GM21619 (cell line): Measurements from ENCODE around the gene EML4.
"Not testable (repeated sequence)": the region's sequence is repeated elsewhere in the genome, so short reads cannot be mapped to it uniquely, and the experiment has no call there.

Experiments used
- ATAC-seq: cut with Tn5 transposase; IDR thresholded peaks from one replicate; pipeline ENCODE4 v1.9.1; 2021; ENCODE audit not compliant: unreplicated experiment

The EML4 gene

DNA sequence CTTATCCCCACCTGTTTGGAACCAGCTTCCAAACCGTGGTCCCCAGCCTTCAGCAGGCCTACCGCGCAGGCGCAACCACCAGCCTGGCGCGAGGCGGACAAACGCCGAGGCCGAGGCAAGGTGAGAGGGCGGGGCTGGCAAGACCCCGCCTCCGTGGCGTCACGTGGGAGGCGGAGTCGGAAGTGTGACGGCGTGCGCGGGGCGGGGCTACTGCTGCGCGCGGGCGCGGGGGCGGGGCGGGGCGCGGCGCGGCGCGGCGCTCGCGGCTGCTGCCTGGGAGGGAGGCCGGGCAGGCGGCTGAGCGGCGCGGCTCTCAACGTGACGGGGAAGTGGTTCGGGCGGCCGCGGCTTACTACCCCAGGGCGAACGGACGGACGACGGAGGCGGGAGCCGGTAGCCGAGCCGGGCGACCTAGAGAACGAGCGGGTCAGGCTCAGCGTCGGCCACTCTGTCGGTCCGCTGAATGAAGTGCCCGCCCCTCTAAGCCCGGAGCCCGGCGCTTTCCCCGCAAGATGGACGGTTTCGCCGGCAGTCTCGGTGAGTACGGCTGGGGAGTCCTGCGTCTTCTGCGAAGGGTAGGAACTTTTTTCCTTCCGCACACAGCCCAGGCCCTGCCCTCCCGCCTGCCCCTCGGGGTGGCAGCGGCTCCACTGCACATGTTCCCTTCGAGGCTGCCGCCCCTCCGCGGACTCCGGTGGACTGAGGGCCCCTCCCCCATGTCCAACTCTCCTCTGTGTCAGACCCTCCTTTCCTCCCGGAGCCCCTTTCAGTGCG lies at the start of gene EML4:
TSS of gene EML4 (plus strand) at position 254 of the 774 bp plus-strand sequence. CDS start at position 513, 259 bp downstream.
- ATAC-seq = peak; percentile 77

DNA sequence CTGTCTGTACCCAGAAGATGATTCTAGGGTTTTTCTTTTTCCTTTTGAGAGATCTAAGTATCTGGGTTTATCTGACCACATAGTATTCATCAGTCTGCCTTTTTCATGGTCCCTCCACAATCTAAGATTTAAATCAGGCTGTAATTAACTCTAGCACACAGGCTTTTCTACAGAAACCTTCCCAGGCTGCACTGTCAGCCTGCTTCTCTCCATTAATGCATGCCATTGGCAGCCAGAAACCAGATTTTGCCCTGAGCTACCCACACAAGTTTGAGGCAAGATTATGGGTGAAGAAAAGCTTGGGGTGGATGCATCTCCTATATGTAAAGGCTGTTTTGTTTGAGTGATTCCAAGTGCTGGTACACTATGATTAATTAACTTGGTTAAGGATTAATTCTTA lies 45.7 kb upstream of the EML4 start:
- ATAC-seq = no peak

DNA sequence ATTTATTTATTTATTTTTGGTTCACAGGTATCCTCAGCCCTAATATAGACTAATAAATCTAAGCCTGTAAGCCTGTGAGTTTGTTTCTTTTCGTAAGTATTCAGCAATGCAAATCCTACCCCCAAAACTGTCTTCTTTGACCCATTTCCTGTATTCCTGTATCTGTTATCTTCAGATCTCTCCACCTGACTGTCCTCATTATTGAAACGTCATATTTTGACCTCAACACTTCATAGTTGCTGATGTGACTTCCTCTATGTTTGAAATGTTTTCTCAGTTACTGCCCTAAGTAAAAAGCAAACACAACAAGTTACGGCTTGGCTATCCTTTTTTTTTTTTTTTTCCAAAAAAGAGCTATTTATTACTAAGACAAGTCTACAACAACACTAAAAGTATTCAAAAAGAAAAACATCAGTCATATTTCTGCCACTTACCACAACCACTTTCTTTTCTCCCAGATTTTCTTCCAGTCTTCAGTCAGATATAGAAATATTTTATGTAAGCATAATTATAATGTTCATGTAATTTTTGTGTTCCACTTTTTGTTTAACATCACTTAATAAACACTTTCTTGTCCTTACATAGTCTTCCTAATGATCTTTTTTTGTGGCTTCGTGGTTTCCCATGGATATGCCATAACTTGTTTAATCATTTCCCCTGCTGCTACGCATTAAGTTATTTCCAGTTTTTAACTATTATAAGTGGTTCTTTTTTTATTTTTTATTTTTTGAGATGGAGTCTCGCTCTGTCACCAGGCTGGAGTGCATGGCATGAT lies 45.0 kb upstream of the EML4 start:
- peak; percentile 63 for ATAC-seq

DNA sequence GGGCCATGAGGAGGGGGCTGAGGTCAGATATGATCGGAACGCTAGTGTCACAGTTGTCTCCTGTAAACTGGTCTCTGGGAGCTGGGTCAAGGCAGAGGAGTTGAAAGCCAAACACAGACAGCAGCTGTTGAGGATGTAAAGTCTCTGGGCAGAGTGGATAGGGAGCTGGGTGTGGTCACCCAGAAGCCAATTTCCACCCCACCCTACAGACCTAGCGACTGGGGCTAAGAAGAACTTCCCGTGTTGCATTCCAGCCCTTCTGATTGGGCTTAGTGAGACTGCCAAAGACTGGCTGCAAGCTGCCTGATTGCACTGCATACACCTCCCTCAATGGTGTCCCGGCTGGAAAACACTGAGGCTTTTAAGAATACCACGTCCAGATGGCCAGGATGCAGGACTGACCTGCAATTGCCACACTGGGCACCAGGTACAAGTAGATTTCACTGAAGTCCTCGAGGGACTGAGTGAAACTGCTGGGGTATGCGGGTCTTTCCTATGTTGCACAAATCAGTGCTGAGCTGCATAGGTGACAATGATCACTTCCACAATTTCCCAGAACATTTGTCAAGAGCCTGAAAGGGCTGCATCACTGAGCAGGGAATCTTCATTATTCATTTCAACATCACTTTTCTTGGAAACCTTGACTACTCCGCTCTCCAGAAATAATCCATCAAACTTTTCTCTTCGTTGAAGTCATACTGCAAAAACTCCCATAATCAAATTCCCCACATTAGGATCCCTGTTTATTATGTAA lies 43.1 kb upstream of the EML4 start:
- ATAC-seq = no peak

DNA sequence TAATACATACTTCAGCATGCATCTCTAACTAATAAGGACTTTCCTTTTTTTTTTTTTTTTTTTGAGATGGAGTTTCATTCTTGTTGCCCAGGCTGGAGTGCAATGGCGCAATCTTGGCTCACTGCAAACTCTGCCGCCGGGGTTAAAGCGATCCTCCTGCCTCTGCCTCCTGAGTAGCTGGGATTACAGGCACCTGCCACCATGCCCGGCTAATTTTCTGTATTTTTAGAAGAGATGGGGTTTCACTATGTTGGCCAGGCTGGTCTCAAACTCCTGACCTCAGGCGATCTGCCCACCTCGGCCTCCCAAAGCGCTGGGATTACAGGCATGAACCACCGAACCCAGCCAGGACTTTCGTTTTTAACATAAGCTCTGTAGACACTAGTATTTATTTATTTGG lies 42.3 kb upstream of the EML4 start:
- not testable (repeated sequence) for ATAC-seq

DNA sequence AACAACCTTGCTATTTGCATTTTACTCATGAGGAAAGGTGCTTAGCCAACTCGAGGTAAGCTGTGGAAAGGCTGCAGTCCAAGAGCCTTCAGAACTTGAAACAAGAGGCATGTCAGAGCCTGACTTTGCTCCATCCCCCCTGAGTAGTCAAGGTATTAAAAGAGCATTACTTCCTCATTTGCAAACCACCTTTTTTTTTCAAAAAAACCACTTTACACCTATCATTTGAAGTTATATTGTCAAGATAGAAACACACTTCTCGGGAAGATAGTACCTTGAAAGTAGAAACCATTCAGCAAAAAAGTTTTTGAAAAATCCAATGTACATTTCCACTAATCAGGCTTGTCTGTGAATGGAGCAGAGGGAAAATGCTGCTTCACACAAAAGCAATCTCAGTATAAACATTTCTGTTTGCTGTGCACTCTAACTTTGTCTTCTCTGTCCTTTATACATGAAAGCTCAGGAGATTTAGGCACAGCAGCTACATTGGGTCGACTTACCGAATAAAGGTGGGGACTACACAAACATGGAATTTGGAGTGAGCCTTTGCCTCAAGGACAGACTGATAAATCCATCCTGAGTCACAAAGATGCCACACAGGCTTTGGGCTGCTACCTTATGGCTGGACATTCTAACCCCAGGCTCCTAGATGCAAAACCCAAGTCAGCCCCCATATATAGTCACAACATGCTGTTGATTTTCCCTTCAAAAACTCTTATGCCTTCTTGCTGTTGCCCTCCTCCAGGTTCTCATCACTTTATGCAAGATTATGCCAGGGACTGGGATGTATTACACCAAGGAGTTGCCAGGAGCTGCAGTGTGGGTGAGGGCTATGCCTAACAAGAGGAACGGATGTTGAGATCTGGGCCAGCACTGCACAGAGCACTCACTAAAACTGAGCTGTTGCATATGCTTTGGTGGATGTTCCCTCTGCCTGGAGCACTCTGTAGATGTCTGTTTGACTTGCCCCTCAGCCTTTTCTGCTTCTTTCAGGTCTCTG lies 41.4 kb upstream of the EML4 start:
- ATAC-seq = peak; percentile 57

DNA sequence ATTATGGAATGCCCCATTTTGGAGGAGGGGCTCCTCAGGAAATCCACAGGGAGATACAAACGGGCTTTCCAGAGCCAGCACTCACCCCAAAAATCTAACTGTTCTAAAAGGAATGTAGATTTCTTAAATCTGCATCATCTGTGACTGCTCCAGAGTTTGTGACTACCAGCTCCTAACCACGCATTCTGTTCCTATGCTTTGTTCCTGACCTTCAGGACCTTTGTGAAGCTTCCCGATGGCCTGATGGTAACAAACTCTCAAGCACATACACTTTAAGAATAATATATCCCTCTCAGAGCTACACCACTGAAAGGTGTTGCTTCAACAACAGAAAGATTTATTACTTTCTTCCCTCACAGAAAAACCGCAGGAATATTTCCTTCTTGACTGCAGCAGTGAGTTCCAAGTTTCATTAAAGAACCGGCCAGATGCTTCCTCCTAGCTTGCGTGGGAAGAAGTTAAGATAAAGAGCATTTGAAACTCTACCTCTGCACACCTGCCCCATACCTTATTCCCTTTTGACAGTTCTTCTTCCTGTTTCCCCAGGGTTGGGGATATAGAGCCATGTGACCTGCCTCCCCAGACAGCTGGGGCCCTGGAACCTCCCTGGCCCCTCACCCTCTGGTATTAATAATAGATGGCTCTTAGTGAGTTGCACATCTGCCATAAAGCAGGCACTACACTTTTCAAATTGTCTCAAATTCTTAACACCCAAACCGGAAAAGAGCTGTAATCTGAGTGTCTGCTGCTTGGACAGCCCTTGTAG lies 40.2 kb upstream of the EML4 start:
- ATAC-seq = no peak

- ATAC-seq = no peak
Measured at GRCh38 chr2:42129487-42129852, 39.7 kb upstream of the EML4 start.

- no peak for ATAC-seq
Measured at GRCh38 chr2:42129947-42130346, 39.2 kb upstream of the EML4 start.

GRCh38 chr2:42130858-42131257 lies 38.3 kb upstream of the EML4 start:
- not testable (repeated sequence) for ATAC-seq

DNA sequence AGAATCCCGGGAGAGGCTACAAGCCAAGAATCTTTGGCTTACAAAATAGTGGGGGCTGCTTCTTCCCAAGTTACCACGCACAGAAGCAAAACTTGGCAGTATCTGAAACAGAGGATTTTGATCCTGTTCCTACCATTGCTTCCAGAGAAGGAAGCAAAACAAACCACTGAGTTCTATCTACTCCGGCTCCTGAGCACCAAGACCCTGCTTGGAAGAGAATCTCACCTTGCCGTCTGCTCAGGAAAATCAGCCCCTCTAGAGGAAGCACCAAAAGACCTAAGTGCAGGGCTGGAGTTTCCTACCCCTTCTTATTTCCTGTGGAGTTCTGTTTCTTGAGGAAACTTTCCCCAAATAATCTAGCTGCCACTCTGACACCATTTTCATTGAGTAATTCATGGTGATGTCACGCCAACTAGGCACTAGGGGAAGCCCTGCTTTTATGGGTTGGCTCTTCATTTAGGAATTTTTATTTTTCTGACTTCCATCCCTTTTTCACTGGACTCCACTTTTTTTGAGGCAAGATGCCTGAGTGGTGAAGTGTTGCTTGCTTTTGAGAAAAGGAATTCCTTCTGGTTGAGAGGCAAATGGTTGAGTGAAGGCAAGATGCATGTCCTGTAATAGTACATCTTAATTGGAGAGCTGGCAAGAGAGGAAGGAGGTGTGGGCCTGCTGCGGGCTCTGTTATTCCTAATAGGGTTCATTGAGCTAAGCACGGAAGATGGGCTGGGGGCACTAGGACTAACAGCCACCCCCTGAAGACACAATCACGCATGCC lies 36.8 kb upstream of the EML4 start:
- no peak for ATAC-seq

- ATAC-seq = peak; percentile 84
Measured at GRCh38 chr2:42132966-42133641, 36.0 kb upstream of the EML4 start.

DNA sequence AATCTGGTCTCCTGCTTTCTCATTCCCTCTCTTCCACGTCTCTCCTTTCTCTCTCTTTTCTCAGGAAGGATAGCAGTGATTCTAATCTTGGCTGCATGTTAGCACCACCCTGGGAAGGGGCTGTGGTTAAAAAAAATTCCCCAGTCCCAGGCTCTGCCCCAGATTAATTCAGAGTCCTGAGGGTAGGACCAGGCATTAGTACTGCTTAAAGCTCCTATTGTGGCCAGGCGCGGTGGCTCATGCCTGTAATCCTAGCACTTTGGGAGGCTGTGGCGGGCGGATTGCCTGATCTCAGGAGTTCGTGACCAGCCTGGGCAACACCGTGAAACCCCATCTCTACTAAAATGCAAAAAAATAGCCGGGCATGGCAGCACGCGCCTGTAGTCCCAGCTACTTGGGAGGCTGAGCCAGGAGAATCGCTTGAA lies 35.4 kb upstream of the EML4 start:
- no peak for ATAC-seq

- ATAC-seq = not testable (repeated sequence)
Measured at GRCh38 chr2:42134401-42134932, 34.7 kb upstream of the EML4 start.

GRCh38 chr2:42135381-42136312 lies 33.5 kb upstream of the EML4 start:
- ATAC-seq = no peak

GRCh38 chr2:42136782-42137124 lies 32.4 kb upstream of the EML4 start:
- no peak for ATAC-seq
